GM12892 (cell line): Measurements from ENCODE around the gene PALLD.

ENCODE experiments used
- POLR2A ChIP-seq: IDR thresholded peaks from 2 replicates; pipeline ENCODE4 v1.6.1; 2011; ENCODE audit warnings: low read depth, low read length, control low read depth
- POLR2AphosphoS5 ChIP-seq: IDR thresholded peaks from 2 replicates; pipeline ENCODE4 v1.6.1; 2011; ENCODE audit warnings: low read depth, low read length, control low read depth
- TAF1 ChIP-seq: IDR thresholded peaks from 2 replicates; pipeline ENCODE4 v1.6.1; 2011; ENCODE audit warnings: low read depth, mild to moderate bottlenecking, control low read depth, low read length, borderline replicate concordance

- TF ChIP-seq POLR2A = no peak
- no peak for TF ChIP-seq POLR2AphosphoS5
- no peak for TF ChIP-seq TAF1
Observed at GRCh38 chr4:168743601-168744000, 246.7 kb downstream of the PALLD start.
